ENCODE results near the gene CIT.

CIT gene

DNA sequence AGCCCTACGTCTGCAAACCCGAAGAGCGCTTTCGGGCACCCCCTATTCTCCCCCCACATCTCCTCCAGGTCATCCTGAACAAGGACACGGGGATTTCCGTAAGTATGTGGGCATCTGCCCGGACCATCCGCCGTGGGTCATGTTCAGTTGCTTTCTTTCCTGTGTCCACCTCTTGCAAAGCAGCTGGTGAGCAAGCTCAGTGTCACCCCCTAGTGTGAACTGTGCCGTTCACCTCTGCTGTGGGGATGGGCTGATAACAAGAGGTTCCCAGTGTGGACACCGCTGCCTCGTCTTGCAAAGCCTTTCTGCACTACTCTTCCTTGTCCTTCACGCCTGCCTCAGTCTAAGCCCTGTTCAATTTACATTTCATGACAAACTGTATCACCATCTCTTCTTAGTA lies 200.5 kb downstream of the CIT start:
- no peaks in the 10 kb centered on the region for H3K27me3 ChIP-seq (ENCODE audit: control insufficient read depth in 2 of 2, insufficient read depth in 2 of 2, low read length in 2 of 2)
- no peaks in the 10 kb centered on the region for H3K9me3 ChIP-seq (ENCODE audit: control insufficient read depth in 2 of 2, low read length in 2 of 2)
- peaks cover 79 to 92% of the 10 kb centered on the region in 2 donors for H3K36me3 ChIP-seq (ENCODE audit: control insufficient read depth in 2 of 2, insufficient read depth in 2 of 2, low read length in 2 of 2)
- peaks cover 45 to 76% of the 10 kb centered on the region in 2 donors for H3K4me1 ChIP-seq (ENCODE audit: control insufficient read depth in 2 of 2, insufficient read depth in 2 of 2, low read length in 2 of 2)
- H3K9ac ChIP-seq (ENCODE audit: low read depth in 1 of 2, low read length in 2 of 2), result no peak overlapping the region
- no peak overlapping the region for H3K4me3 ChIP-seq (ENCODE audit: low read length in 2 of 2)
- peak overlapping the region in 1 of 2 donors; percentile 6 for H3K27ac ChIP-seq (ENCODE audit: low read depth in 2 of 2, low read length in 2 of 2)

DNA sequence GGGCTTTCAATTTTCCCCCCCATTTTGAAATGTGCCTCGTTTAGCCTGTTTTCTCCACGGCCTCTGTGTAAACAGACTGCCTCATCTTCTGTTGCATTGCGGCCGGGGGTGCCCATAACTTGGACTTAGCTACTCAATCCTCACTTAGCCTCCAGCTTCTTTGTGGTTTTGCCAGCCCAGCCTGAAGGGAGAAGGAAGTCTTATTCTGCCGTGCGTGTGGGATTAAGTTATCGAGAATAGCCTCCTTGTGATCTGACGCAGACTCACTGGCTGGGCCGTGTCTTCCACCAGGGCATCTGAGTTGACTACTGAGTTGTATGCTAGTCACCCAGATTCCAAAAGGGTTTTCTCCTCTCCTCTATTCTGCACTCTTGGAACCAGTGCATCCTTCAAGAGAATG lies 201.1 kb downstream of the CIT start:
- H3K9ac ChIP-seq (ENCODE audit: low read depth in 1 of 2, low read length in 2 of 2), result peak overlapping the region in 1 of 2 donors; percentile 3
- H3K36me3 ChIP-seq (ENCODE audit: control insufficient read depth in 2 of 2, insufficient read depth in 2 of 2, low read length in 2 of 2), result peaks cover 75 to 89% of the 10 kb centered on the region in 2 donors
- no peaks in the 10 kb centered on the region for H3K27me3 ChIP-seq (ENCODE audit: control insufficient read depth in 2 of 2, insufficient read depth in 2 of 2, low read length in 2 of 2)
- no peak overlapping the region for H3K4me3 ChIP-seq (ENCODE audit: low read length in 2 of 2)
- H3K9me3 ChIP-seq (ENCODE audit: control insufficient read depth in 2 of 2, low read length in 2 of 2), result no peaks in the 10 kb centered on the region
- peak overlapping the region in 1 of 2 donors; percentile 13 for H3K27ac ChIP-seq (ENCODE audit: low read depth in 2 of 2, low read length in 2 of 2)
- peaks cover 44 to 73% of the 10 kb centered on the region in 2 donors for H3K4me1 ChIP-seq (ENCODE audit: control insufficient read depth in 2 of 2, insufficient read depth in 2 of 2, low read length in 2 of 2)

DNA sequence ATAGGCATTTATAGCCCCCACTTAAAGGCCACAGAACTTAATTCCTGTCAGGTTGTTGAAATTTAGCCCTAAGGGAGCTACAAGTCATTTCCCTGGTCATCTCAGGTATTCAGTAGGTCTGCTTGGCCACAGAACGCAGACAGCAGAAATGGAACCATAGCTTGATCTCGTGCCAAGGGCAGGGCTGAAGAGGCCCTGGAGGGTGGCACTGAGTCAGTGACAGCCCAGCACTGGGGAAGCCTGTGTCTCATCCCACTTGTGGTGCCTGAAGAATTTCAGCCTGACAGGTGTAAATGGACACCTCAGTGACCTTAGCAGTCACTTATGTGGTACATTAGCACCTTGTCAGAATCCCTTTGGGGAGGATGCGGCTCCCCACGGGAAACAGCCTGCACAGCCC lies 202.6 kb downstream of the CIT start:
- Histone ChIP-seq H3K27me3 (ENCODE audit: control insufficient read depth in 2 of 2, insufficient read depth in 2 of 2, low read length in 2 of 2) (no peaks in the 10 kb centered on the region), H3K9me3 (ENCODE audit: control insufficient read depth in 2 of 2, low read length in 2 of 2) (no peaks in the 10 kb centered on the region), H3K27ac (ENCODE audit: low read depth in 2 of 2, low read length in 2 of 2) (peak overlapping the region; percentile 99 to 100), H3K36me3 (ENCODE audit: control insufficient read depth in 2 of 2, insufficient read depth in 2 of 2, low read length in 2 of 2) (peaks cover 62 to 78% of the 10 kb centered on the region in 2 donors), H3K4me3 (ENCODE audit: low read length in 2 of 2) (no peak overlapping the region), H3K4me1 (ENCODE audit: control insufficient read depth in 2 of 2, insufficient read depth in 2 of 2, low read length in 2 of 2) (peaks cover 39 to 74% of the 10 kb centered on the region in 2 donors), H3K9ac (ENCODE audit: low read depth in 1 of 2, low read length in 2 of 2) (peak overlapping the region; percentile 2 to 59)

DNA sequence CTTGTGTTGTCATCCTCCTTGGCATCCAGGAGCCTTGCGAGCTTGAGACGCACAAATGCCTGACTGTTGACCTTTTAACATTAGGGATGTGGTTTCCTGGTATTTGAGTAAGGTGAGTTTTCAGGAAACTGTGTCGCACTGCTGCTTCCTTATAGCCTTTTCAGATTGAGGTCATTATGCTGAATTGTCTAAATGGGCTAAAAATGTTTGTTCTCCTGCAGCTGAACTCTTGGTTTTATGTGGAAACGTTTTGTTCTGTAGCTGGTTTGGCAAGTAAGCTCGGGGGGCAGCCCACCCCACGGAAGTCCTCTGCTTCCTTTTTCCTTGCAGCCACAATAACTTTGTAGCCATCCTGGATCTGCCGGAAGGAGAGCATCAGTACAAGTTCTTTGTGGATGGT lies 203.5 kb downstream of the CIT start:
- Histone ChIP-seq H3K9me3 (ENCODE audit: control insufficient read depth in 2 of 2, low read length in 2 of 2) (no peaks in the 10 kb centered on the region), H3K27ac (ENCODE audit: low read depth in 2 of 2, low read length in 2 of 2) (peak overlapping the region; percentile 99 to 100), H3K27me3 (ENCODE audit: control insufficient read depth in 2 of 2, insufficient read depth in 2 of 2, low read length in 2 of 2) (no peaks in the 10 kb centered on the region), H3K36me3 (ENCODE audit: control insufficient read depth in 2 of 2, insufficient read depth in 2 of 2, low read length in 2 of 2) (peaks cover 54 to 68% of the 10 kb centered on the region in 2 donors), H3K4me1 (ENCODE audit: control insufficient read depth in 2 of 2, insufficient read depth in 2 of 2, low read length in 2 of 2) (peaks cover 37 to 67% of the 10 kb centered on the region in 2 donors), H3K9ac (ENCODE audit: low read depth in 1 of 2, low read length in 2 of 2) (peak overlapping the region; percentile 59 to 66), H3K4me3 (ENCODE audit: low read length in 2 of 2) (peak overlapping the region in 1 of 2 donors; percentile 43)

DNA sequence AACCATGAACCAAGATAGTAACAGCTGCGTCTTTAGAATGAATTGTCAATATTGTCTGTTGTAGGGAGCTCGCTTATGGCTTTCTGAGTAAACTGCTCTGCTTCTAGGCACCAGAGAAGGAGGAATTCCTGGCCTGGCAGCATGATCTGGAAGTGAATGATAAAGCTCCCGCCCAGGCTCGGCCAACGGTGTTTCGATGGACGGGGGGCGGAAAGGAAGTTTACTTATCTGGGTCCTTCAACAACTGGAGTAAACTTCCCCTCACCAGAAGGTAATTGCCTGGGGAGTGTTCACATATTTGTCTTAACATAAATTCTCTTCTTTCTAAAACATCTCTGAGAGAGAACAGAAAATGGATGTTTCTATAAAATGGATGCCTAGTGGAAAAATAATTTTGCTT lies 204.9 kb downstream of the CIT start:
- Histone ChIP-seq H3K9ac (ENCODE audit: low read depth in 1 of 2, low read length in 2 of 2) (peak overlapping the region in 1 of 2 donors; percentile 100), H3K27ac (ENCODE audit: low read depth in 2 of 2, low read length in 2 of 2) (peak overlapping the region; percentile 99 to 100), H3K27me3 (ENCODE audit: control insufficient read depth in 2 of 2, insufficient read depth in 2 of 2, low read length in 2 of 2) (no peaks in the 10 kb centered on the region), H3K9me3 (ENCODE audit: control insufficient read depth in 2 of 2, low read length in 2 of 2) (no peaks in the 10 kb centered on the region), H3K36me3 (ENCODE audit: control insufficient read depth in 2 of 2, insufficient read depth in 2 of 2, low read length in 2 of 2) (peaks cover 42 to 57% of the 10 kb centered on the region in 2 donors), H3K4me3 (ENCODE audit: low read length in 2 of 2) (no peak overlapping the region), H3K4me1 (ENCODE audit: control insufficient read depth in 2 of 2, insufficient read depth in 2 of 2, low read length in 2 of 2) (peaks cover 37 to 60% of the 10 kb centered on the region in 2 donors)

DNA sequence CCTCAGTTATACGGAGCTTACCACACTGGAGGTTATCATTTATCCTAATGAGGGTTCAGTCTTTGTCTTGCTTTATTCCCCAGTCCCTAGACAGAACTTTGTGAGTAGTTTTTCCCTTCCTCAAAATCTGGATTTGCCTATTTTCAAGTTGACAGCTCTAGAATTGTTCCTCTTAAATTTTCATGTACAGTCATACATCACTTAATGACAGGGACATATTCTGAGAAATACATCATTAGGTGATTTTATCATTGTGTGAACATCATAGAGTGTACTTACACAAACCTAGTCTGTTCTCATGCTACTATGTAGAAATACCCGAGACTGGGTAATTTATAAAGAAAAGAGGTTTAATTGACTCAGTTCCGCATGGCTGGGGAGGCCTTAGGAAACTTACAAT lies 206.1 kb downstream of the CIT start:
- Histone ChIP-seq H3K9me3 (ENCODE audit: control insufficient read depth in 2 of 2, low read length in 2 of 2) (no peaks in the 10 kb centered on the region), H3K27me3 (ENCODE audit: control insufficient read depth in 2 of 2, insufficient read depth in 2 of 2, low read length in 2 of 2) (no peaks in the 10 kb centered on the region), H3K27ac (ENCODE audit: low read depth in 2 of 2, low read length in 2 of 2) (peak overlapping the region; percentile 99 to 100), H3K36me3 (ENCODE audit: control insufficient read depth in 2 of 2, insufficient read depth in 2 of 2, low read length in 2 of 2) (peaks cover 31 to 47% of the 10 kb centered on the region in 2 donors), H3K9ac (ENCODE audit: low read depth in 1 of 2, low read length in 2 of 2) (peak overlapping the region; percentile 61 to 100), H3K4me3 (ENCODE audit: low read length in 2 of 2) (peak overlapping the region; percentile 44 to 65), H3K4me1 (ENCODE audit: control insufficient read depth in 2 of 2, insufficient read depth in 2 of 2, low read length in 2 of 2) (peaks cover 41 to 65% of the 10 kb centered on the region in 2 donors)

DNA sequence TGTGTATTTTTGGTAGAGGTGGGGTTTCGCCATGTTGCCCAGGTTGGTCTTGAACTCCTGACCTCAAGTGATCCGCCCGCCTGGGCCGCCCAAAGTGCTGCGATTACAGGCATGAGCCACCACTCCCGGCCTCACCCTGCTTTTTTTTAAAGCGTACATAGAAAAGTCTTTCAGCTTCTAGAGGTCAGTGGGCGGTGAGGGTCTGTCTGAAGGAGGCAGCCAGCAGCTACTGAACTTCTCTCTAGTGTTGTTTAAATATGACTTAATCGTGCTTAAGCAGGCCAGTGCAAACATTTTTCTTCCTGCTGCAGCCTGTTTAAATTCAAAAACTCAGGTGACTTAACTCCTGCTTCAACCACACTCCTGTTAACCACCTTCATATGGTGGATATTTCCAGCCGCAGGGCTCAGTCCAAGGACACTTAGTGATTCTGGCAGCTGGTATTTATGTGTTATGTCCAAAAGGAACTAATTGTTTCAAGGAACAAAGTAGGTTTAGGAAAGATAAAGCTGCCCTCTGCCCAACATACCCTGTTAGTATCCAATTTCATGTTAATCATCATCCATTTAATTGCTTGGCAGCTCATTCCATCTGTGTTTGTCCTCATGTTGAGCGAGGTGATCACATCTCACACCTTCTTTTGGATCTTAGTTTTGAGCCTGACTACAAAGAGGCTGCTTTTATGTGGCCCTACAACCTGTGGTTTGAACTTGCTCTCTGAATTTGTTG lies 207.2 kb downstream of the CIT start:
- H3K4me3 ChIP-seq (ENCODE audit: low read length in 2 of 2), result peak overlapping the region; percentile 56 to 65
- H3K27ac ChIP-seq (ENCODE audit: low read depth in 2 of 2, low read length in 2 of 2), result peak overlapping the region; percentile 99 to 100
- H3K4me1 ChIP-seq (ENCODE audit: control insufficient read depth in 2 of 2, insufficient read depth in 2 of 2, low read length in 2 of 2), result peaks cover 41 to 61% of the 10 kb centered on the region in 2 donors
- peak overlapping the region; percentile 61 to 100 for H3K9ac ChIP-seq (ENCODE audit: low read depth in 1 of 2, low read length in 2 of 2)
- H3K36me3 ChIP-seq (ENCODE audit: control insufficient read depth in 2 of 2, insufficient read depth in 2 of 2, low read length in 2 of 2), result peaks cover 20 to 35% of the 10 kb centered on the region in 2 donors
- H3K9me3 ChIP-seq (ENCODE audit: control insufficient read depth in 2 of 2, low read length in 2 of 2), result no peaks in the 10 kb centered on the region
- H3K27me3 ChIP-seq (ENCODE audit: control insufficient read depth in 2 of 2, insufficient read depth in 2 of 2, low read length in 2 of 2), result no peaks in the 10 kb centered on the region

DNA sequence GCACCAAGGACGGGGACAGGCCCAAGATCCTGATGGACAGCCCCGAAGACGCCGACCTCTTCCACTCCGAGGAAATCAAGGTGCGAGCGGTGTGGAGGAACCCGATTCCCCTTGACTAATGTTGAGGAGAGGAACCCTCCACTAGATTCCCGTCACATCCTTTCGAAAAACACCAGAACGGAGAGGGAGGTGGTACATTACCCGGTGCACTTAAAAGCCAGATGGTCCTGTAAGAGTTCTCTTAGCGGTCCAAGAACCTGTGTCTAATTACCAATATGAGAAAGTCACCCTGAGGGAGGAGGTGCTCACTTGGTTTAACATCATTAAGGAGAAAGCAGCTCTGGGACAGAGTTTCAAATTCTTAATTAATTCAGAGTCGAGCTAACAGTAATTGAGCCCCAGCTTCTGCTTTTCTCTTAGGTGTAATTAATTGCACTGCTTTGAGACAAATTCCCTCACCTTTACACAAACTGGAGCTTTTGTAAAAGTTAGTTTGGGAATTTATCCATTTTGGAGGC lies 208.7 kb downstream of the CIT start:
- H3K4me1 ChIP-seq (ENCODE audit: control insufficient read depth in 2 of 2, insufficient read depth in 2 of 2, low read length in 2 of 2), result peaks cover 29 to 46% of the 10 kb centered on the region in 2 donors

DNA sequence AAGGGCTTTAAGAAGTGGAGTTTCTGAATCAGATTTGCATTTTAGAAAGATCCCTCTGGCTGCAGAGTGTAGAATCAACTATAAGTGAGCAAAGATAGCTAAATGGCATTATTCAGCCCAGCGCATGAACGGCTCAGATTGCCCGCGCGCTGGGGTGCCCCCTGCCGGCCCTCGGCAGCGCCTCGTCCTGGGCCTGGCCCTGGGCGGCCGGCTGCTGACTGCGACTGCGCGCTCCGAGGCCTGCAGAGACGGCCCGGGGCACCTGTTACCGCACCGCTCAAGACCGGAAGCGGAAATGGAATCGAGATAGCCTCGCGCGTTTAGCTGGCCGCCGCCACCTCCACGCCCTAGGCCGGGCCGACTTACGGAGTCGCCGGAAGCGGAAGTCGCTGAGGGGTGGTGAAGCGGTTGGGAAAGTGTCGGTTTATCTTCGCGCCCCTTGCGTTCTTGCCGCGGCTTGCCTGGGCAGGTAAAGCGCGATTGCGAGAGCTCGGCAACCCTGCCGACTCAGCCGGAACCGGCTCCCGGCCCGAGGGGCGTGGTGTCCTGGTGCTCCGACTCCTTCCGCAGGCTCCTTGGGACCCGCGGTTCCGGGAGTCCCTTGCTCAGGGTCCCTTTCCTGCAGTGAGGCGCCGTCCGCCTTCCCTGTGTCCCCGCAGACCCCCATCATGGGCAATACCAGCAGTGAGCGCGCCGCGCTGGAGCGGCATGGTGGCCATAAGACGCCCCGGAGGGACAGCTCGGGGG lies 209.4 kb downstream of the CIT start, which contains the start of gene PRKAB1:
TSS of gene PRKAB1 (plus strand) at position 557 of the 747 bp plus-strand sequence. CDS start at position 669, 112 bp downstream.
- H3K27ac ChIP-seq (ENCODE audit: low read depth in 2 of 2, low read length in 2 of 2), result peak within 1 kb of the TSS; percentile 99 to 100
- H3K4me3 ChIP-seq (ENCODE audit: low read length in 2 of 2), result peak within 1 kb of the TSS; percentile 96 to 99
- peaks cover 8 to 13% of the 10 kb centered on the region in 2 donors for H3K36me3 ChIP-seq (ENCODE audit: control insufficient read depth in 2 of 2, insufficient read depth in 2 of 2, low read length in 2 of 2)
- H3K27me3 ChIP-seq (ENCODE audit: control insufficient read depth in 2 of 2, insufficient read depth in 2 of 2, low read length in 2 of 2), result no peaks in the 10 kb centered on the region
- H3K4me1 ChIP-seq (ENCODE audit: control insufficient read depth in 2 of 2, insufficient read depth in 2 of 2, low read length in 2 of 2), result peaks cover 23 to 39% of the 10 kb centered on the region in 2 donors
- no peaks in the 10 kb centered on the region for H3K9me3 ChIP-seq (ENCODE audit: control insufficient read depth in 2 of 2, low read length in 2 of 2)
- peak within 1 kb of the TSS; percentile 87 to 100 for H3K9ac ChIP-seq (ENCODE audit: low read depth in 1 of 2, low read length in 2 of 2)

More for the DNA sequence above, 208.7 kb downstream of the CIT start:
- Histone ChIP-seq H3K9me3 (ENCODE audit: control insufficient read depth in 2 of 2, low read length in 2 of 2) (no peaks in the 10 kb centered on the region), H3K36me3 (ENCODE audit: control insufficient read depth in 2 of 2, insufficient read depth in 2 of 2, low read length in 2 of 2) (peaks cover 8 to 20% of the 10 kb centered on the region in 2 donors), H3K9ac (ENCODE audit: low read depth in 1 of 2, low read length in 2 of 2) (peak overlapping the region; percentile 87 to 100), H3K4me3 (ENCODE audit: low read length in 2 of 2) (peak overlapping the region; percentile 96 to 99), H3K27me3 (ENCODE audit: control insufficient read depth in 2 of 2, insufficient read depth in 2 of 2, low read length in 2 of 2) (no peaks in the 10 kb centered on the region), H3K27ac (ENCODE audit: low read depth in 2 of 2, low read length in 2 of 2) (peak overlapping the region; percentile 99 to 100)

Data from mucosa of rectum (tissue), 2 donors.